CD1c-positive myeloid dendritic cell (primary cell): Measurements from ENCODE around the gene TPST1.

ENCODE experiments used
- DNase-seq: peaks from one replicate; pipeline ENCODE4 v3.0.0-alpha.2; 2016; ENCODE audit errors: extremely low spot score

Gene TPST1

DNA sequence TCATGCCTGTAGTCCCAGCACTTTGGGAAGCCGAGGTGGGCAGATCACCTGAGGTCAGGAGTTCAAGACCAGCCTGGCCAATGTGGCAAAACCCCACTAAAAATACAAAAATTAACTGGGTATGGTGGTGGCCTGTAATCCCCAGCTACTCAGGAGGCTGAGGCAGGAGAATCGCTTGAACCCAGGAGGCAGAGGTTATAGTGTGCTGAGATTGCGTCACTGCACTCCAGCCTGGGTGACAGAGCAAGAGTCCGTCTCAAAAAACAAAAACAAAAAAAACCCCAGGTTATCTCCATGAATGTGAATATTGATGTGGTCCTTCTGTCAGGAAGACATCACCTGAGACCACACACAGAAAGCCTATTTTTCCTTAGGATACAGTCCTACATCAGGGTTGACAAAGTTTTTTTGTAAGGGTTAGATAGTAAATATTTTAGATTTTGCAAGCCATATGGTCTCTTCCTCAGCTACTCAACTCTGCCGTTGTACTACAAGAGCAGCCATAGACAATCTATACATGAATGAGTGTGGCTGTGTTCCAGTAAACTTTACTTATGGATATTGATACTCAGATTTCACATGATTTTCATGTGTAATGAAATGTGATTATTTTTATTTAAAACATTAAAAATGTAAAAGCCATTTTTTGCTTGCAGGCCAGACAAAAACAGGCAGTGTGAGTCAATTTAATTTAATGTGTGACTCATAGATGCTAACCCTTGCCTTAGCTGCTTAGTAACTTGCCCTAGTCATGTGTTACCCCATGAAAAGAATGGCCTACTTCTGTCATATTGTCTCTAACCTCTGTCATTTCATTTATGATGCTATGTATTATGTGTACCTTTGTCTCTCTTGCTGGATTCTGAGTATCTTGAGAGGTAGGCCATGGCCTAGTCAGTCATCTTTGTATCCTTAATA, 78.1 kb downstream of the TPST1 start:
- peak; percentile 13 for DNase-seq

DNA sequence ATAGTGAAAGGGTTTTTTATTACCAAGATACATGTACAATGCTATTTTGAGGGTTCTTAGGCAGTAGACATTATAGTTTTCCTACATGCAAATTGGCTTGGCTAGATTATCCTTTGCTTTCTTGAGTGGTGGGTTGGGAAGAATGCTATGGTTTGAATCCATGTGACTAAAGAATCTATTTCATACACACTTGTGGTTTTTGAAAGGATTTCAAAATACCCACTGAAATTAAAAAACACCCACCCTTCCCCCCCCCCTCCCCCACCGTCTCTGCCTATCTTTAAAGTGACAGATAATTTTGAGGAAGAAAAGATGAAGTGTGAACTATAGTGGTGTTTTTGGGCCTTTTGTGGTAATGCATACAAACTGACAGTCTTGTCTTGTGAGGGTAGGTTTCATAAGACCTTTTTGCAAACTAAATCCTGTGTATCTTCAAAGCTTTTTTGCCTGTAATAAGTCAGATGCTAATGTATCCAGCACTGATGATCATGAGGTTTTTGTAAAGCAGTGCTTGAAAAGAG, 90.9 kb downstream of the TPST1 start:
- DNase-seq, result peak; percentile 13

DNA sequence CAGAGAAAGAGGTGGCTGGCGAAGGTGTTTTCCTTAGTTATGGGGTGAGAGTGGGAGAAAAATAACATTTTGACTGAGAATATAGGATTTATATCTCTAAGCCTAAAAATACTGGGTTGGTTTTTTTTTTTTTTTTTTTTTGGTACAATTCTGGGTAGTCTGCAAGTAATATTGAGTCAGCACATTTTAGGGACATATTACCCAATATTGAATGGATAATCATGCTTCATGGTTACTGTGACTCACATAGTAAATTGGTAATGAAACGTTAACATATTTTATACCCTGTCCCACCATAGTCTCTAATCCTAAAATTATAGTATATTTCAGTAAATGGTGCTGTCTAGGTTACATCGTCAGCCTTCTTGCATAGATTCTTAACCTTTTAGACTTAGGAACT, 91.4 kb downstream of the TPST1 start:
- DNase-seq, result no peak

GRCh38 chr7:66297579-66297978, 92.4 kb downstream of the TPST1 start:
- peak; percentile 5 for DNase-seq

DNA sequence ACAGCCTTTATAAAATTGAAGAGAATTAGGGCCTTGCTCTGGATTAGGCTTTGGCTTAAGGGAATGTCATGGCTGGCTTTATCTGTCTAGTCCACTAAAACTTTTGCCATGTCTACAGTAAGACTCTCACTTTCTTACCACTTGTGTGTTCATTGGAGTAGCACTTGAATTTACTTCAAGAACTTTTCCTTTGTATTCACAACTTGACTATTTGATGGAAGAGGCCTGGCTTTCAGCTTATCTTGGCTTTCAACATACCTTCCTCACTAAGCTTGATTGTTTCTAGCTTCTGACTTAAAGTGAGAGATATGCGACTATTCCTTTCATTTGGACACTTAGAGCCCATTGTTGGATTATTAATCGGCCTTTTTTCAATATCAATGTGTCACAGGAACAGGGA, 96.1 kb downstream of the TPST1 start:
- no peak for DNase-seq

- DNase-seq, result no peak
These were observed 96.6 kb downstream of the TPST1 start for GRCh38 chr7:66301737-66302136.

DNA sequence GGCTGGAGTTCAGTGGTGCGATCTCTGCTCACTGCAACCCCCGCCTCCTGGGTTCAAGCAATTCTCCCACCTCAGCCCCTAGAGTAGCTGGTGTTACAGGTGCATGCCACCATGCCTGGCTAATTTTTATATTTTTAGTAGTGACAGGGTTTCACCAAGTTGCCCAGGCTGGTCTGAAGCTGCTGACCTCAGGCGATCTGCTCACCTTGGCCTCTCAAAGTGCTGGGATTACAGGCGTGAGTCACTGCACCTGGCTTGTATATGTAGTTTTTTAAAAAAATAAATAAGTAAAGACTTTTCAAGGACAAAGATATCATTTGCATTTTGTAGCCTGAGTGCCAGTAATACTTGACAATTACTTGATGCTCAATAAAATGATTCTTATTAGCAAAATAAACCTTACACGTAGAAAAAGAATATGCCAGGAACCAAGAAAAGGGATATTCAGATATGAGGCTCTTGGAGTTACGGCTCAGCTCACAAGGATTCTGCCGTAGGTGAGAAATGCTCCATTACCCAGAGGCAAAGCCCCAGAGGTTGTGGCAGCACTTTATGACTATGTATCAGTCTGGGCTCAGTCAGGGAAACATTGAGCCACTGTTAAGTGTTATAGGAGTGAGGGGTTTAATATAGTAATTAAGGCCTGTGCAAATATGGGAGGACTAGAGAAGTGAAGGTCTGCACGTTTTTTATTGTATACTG, 98.5 kb downstream of the TPST1 start:
- no peak for DNase-seq

GRCh38 chr7:66304536-66304935, 99.4 kb downstream of the TPST1 start:
- DNase-seq, result no peak

- DNase-seq, result no peak
These were observed 101.1 kb downstream of the TPST1 start for GRCh38 chr7:66306243-66306642.

DNA sequence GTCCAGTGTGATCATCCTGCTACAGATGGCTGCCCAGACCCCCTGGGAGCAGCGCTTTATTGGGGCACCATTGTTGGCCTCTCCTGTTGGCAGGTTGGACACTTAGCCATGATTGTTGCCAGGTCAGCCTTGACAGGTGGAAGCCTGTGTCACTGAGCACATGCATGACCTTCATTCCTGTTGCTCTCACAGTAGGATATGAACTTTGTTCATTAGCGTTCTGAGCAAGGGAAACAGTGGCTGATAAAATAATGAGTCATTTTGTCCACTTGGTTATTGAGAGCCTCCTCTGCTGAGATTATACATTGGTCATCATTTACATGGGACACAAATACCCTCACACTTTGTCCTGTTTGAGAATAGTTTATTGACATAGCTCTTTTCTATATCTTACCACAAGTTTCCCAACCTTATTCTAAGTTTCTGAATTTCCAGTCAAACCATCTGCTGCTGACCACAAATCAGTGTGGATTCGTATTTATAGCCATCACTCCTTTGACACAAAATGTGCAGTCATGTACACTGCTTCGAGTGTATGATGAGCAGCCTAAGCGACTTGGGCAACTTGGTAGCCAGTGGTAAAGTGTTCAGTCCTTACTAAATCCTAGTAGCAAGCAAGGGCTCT, 102.6 kb downstream of the TPST1 start:
- no peak for DNase-seq

DNA sequence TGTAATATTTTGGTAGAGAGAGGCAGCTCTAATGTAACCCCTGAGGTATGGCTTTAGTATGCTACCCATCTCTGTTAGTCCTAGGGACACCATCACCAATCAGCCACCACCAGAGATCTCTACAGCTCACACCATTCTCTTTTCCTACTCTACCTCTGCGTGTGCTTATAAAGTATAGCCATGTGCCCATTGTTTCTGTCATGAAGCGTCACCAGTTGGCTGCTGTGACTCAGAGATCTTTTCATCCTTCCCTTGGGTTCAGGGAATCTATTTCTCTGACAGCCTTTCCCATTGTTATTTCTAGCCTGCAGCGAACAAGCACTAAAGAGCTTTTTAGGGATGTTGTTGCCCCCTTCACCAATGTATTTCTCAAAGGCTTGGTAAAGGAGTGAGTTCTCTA, 103.3 kb downstream of the TPST1 start:
- no peak for DNase-seq

GRCh38 chr7:66310620-66311019, 105.5 kb downstream of the TPST1 start:
- no peak for DNase-seq

GRCh38 chr7:66313886-66314568, 108.9 kb downstream of the TPST1 start:
- no peak for DNase-seq

DNA sequence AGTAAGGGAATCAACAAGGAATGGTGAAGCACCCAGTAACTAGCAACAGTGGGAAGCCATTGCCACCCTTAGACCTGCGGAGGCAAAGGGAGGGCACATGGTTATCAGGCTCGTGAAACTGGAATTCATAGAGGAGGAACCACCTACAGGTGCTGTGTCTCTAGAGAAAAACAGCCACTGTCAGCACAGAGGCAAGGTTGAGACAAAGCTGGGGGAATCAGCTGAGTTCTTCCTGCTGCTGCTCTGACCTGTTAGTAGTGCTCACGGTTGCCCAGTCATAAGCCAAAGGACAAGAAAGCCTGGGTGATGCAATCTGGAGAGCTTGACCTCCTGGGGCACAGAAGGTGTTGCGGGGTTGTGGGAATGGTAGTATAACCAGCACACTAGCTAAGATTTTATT, 110.1 kb downstream of the TPST1 start:
- DNase-seq, result no peak

DNA sequence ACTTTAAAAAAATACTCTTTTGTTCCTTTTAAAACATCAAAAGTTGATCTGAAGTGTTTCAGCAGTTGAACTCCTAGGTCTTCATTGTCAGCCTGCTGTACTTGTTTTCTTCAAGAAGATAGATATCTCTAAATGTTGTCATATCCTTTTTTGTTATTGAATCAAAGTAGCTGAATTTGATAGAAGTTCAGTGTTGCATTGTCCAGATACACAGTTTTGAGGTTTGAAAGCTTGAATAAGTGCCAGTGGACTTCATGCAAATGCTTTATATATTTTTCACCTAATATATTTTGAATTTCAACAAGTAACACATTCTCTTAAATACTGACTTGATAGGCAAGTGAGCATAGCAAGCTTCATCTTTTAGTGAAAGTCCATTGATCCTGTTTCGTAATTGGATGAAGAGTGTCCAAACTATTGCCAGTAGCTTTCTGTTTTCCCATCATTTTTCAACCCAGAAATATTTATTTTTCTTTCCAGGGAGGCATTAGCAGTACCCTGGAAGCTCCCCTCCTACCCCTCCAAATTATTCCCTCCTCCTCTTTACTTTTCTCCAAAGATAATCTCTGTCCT, 114.4 kb downstream of the TPST1 start:
- no peak for DNase-seq

DNA sequence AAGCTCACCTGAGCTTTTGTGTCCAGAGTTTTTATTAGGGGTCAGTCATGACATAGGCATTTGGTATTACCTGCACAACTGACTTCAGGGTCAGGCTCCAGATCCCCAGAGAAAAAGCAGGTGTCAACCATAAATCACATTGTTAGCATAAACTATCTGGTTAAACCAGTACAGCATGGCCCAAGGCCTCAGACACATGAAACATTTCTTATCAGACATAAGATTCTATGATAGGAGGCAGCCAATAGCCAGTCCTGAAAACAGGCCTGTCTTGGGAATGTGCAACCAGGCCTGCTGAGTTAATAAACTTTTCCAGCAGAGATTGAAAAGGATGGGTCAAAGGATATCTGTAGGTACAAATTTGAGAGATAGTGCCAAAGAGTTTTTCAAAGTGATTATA, 116.1 kb downstream of the TPST1 start:
- no peak for DNase-seq

DNA sequence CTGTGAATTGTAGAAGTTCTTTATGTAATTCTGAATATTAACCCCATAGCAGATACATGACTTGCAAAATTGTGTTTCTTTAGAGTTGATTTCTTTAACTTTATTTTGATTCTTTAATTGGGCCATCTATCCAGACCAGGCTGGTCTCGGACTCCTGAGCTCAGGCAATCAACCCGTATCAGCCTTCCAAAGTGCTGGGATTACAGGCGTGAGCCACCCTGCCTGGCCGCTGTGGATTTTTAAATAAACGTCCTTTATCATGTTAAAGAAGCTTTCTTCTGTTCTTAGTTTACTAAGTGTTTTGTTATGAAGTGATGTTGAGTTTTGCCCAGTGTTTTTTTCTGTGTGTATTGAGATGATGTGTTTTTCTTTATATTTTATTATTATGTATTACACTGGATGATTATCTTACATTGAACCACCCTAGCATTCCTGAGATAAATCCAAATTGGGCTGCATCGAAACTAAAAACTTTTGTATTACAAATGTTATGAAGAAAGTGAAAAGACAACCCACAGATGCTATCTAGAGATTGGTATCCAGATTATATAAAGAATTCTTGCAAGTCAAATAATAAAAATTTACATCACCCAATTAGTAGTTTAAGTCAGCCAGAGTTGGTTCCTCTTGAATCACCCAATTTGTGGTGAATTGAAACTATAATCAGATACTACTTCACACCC, 118.1 kb downstream of the TPST1 start:
- no peak for DNase-seq

- peak; percentile 27 for DNase-seq
These were observed 119.9 kb downstream of the TPST1 start for GRCh38 chr7:66324985-66325384.

GRCh38 chr7:66326501-66327215, 121.5 kb downstream of the TPST1 start:
- DNase-seq, result no peak

- no peak for DNase-seq
These were observed 125.8 kb downstream of the TPST1 start for GRCh38 chr7:66330961-66331360.
